GM23338 (cell line): Measurements from ENCODE around the gene GPR151. TPM values are rescaled to one million over a fixed set of nuclear protein-coding genes. Genes with fewer than 3 reads are reported as not detected.

Source experiments
- ATAC-seq: fragments of 200-7000 bp; cut with Tn5 transposase; 3 replicates; pipeline ENCODE4 v1.9.1; 2020
- DNase-seq: peaks from one replicate; pipeline ENCODE4 v3.0.0-alpha.2; 2015; ENCODE audit warnings: low spot score
- H2AFZ ChIP-seq: fragments of 200-600 bp; sonication (generic); 2 replicates; pipeline ENCODE4 v1.8.0; 2016; ENCODE audit warnings: antibody characterized with exemption, mild to moderate bottlenecking, moderate library complexity
- H3F3A ChIP-seq: fragments of 200-600 bp; sonication (generic); replicated peaks from 2 replicates; pipeline ENCODE4 v1.8.0; 2017; ENCODE audit warnings: antibody characterized with exemption, mixed run types, low read depth
- H3K27ac ChIP-seq: fragments of 200-600 bp; sonication (generic); 2 replicates; pipeline ENCODE4 v1.6.1; 2016; ENCODE audit warnings: low read depth
- H3K27me3 ChIP-seq: fragments of 200-600 bp; sonication (generic); 2 replicates; pipeline ENCODE4 v1.8.0; 2016; ENCODE audit warnings: mild to moderate bottlenecking, mixed run types, moderate library complexity; ENCODE audit not compliant: insufficient read depth
- H3K36me3 ChIP-seq: fragments of 200-600 bp; sonication (generic); 2 replicates; pipeline ENCODE4 v1.8.0; 2016; ENCODE audit warnings: mild to moderate bottlenecking; ENCODE audit not compliant: insufficient read depth
- H3K4me1 ChIP-seq: fragments of 200-600 bp; sonication (generic); 2 replicates; pipeline ENCODE4 v1.8.0; 2016; ENCODE audit warnings: mild to moderate bottlenecking, moderate library complexity; ENCODE audit not compliant: insufficient read depth
- H3K4me2 ChIP-seq: fragments of 200-600 bp; sonication (generic); 2 replicates; pipeline ENCODE4 v1.7.1; 2017; ENCODE audit warnings: mixed run types
- H3K4me3 ChIP-seq: fragments of 200-600 bp; sonication (generic); 2 replicates; pipeline ENCODE4 v1.6.1; 2016; ENCODE audit warnings: mixed run types
- H3K79me2 ChIP-seq: fragments of 200-600 bp; sonication (generic); replicated peaks from 2 replicates; pipeline ENCODE4 v1.8.0; 2017; ENCODE audit warnings: mild to moderate bottlenecking; ENCODE audit not compliant: insufficient read depth
- H3K9me2 ChIP-seq: fragments of 200-600 bp; sonication (generic); 2 replicates; pipeline ENCODE4 v1.8.0; 2017; ENCODE audit not compliant: insufficient read depth
- H4K20me1 ChIP-seq: fragments of 200-600 bp; sonication (generic); replicated peaks from 2 replicates; pipeline ENCODE4 v1.8.0; 2017; ENCODE audit warnings: mild to moderate bottlenecking; ENCODE audit not compliant: insufficient read depth
- H3K27ac Mint-ChIP-seq: 2 replicates; pipeline ENCODE4 v1.8.0; 2020; ENCODE audit warnings: inconsistent platforms, mild to moderate bottlenecking, moderate library complexity, mixed read lengths
- H3K27me3 Mint-ChIP-seq: 3 replicates; pipeline ENCODE4 v1.8.0; 2022; ENCODE audit warnings: low read depth, mild to moderate bottlenecking, moderate library complexity, mixed read lengths, inconsistent platforms; ENCODE audit not compliant: insufficient read depth, poor library complexity
- H3K36me3 Mint-ChIP-seq: 3 replicates; pipeline ENCODE4 v1.8.0; 2021; ENCODE audit warnings: low read depth, mild to moderate bottlenecking, inconsistent platforms, moderate library complexity, mixed read lengths
- H3K4me1 Mint-ChIP-seq: 3 replicates; pipeline ENCODE4 v1.8.0; 2020; ENCODE audit warnings: mild to moderate bottlenecking, inconsistent platforms, mixed read lengths
- H3K4me3 Mint-ChIP-seq: 3 replicates; pipeline ENCODE4 v1.8.0; 2021; ENCODE audit warnings: moderate library complexity, mild to moderate bottlenecking, inconsistent platforms, mixed read lengths
- H3K9me3 Mint-ChIP-seq: 3 replicates; pipeline ENCODE4 v1.8.0; 2020; ENCODE audit warnings: moderate library complexity, mild to moderate bottlenecking, inconsistent platforms, mixed read lengths
- EZH2 ChIP-seq: fragments of 200-600 bp; sonication (generic); IDR thresholded peaks from one replicate; pipeline ENCODE4 v1.8.0; 2017; ENCODE audit warnings: antibody characterized with exemption, mild to moderate bottlenecking, low read depth; ENCODE audit not compliant: unreplicated experiment
- EZH2phosphoT487 ChIP-seq: fragments of 200-600 bp; sonication (generic); IDR thresholded peaks from one replicate; pipeline ENCODE4 v1.8.1; 2018; ENCODE audit warnings: antibody characterized with exemption; ENCODE audit not compliant: unreplicated experiment
- JUNB ChIP-seq: IDR thresholded peaks from one replicate; pipeline ENCODE4 v1.6.1; 2016; ENCODE audit warnings: antibody characterized with exemption; ENCODE audit not compliant: unreplicated experiment
- NANOG ChIP-seq: IDR thresholded peaks from 2 replicates; pipeline ENCODE4 v1.6.1; 2016; ENCODE audit warnings: antibody characterized with exemption, borderline replicate concordance
- REST ChIP-seq: IDR thresholded peaks from one replicate; pipeline ENCODE4 v1.6.1; 2018; ENCODE audit warnings: antibody characterized with exemption; ENCODE audit not compliant: unreplicated experiment
- STAT1 ChIP-seq: IDR thresholded peaks from one replicate; pipeline ENCODE4 v1.6.1; 2016; ENCODE audit warnings: antibody characterized with exemption; ENCODE audit not compliant: unreplicated experiment
- ZNF114 ChIP-seq: fragments of 250-450 bp; sonication (Bioruptor Pico); IDR thresholded peaks from 2 replicates; pipeline ENCODE4 v1.5.0; 2020; ENCODE audit warnings: mild to moderate bottlenecking, moderate library complexity
- ZNF331 ChIP-seq: fragments of 250-450 bp; sonication (Bioruptor Pico); IDR thresholded peaks from 2 replicates; pipeline ENCODE4 v1.5.0; 2020; ENCODE audit warnings: low read depth, mild to moderate bottlenecking, moderate library complexity
- polyA plus RNA-seq: library from polyadenylated mRNA; unstranded; fragments of >200 nt; fragmentation: Nextera tagmentation; extraction: Ambion mirVana; gene quantifications from 2 replicates; pipeline ENCODE4 v1.2.1, GENCODE V29; 2016
- total RNA-seq: library from RNA; depleted of rRNA; stranded (reverse); fragments of >200 nt; shearing (Covaris generic); gene quantifications from 2 replicates; pipeline ENCODE4 v1.2.3, GENCODE V29; 2014
- TF ChIP-seq, protein P1 (sequence below): fragments of 250-450 bp; sonication (Bioruptor Pico); IDR thresholded peaks from 2 replicates; pipeline ENCODE4 v1.5.0; 2020; ENCODE audit warnings: mild to moderate bottlenecking, moderate library complexity

Gene GPR151
- total and polyA plus RNA-seq, 2 experiments from 2014 or later: not detected

DNA sequence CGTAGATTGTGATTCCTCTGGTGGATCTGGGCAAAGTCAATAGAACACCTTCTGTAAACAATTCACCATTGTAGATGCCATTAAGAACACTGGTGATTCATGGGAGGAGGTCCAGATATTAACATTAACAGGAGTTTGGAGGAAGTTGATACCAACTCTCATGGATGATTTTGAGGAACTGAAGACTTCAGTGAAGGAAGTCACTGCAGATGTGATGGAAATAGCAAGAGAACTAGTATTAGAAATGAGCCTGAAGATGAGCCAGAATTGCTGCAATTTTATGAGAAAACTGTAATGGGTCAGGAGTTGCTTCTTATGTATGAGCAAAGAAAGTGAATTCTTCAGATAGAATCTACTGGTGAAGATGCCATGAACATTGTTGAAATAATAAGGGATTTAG lies 41.9 kb downstream of the GPR151 start (continued):
- TF ChIP-seq, protein P1, sequence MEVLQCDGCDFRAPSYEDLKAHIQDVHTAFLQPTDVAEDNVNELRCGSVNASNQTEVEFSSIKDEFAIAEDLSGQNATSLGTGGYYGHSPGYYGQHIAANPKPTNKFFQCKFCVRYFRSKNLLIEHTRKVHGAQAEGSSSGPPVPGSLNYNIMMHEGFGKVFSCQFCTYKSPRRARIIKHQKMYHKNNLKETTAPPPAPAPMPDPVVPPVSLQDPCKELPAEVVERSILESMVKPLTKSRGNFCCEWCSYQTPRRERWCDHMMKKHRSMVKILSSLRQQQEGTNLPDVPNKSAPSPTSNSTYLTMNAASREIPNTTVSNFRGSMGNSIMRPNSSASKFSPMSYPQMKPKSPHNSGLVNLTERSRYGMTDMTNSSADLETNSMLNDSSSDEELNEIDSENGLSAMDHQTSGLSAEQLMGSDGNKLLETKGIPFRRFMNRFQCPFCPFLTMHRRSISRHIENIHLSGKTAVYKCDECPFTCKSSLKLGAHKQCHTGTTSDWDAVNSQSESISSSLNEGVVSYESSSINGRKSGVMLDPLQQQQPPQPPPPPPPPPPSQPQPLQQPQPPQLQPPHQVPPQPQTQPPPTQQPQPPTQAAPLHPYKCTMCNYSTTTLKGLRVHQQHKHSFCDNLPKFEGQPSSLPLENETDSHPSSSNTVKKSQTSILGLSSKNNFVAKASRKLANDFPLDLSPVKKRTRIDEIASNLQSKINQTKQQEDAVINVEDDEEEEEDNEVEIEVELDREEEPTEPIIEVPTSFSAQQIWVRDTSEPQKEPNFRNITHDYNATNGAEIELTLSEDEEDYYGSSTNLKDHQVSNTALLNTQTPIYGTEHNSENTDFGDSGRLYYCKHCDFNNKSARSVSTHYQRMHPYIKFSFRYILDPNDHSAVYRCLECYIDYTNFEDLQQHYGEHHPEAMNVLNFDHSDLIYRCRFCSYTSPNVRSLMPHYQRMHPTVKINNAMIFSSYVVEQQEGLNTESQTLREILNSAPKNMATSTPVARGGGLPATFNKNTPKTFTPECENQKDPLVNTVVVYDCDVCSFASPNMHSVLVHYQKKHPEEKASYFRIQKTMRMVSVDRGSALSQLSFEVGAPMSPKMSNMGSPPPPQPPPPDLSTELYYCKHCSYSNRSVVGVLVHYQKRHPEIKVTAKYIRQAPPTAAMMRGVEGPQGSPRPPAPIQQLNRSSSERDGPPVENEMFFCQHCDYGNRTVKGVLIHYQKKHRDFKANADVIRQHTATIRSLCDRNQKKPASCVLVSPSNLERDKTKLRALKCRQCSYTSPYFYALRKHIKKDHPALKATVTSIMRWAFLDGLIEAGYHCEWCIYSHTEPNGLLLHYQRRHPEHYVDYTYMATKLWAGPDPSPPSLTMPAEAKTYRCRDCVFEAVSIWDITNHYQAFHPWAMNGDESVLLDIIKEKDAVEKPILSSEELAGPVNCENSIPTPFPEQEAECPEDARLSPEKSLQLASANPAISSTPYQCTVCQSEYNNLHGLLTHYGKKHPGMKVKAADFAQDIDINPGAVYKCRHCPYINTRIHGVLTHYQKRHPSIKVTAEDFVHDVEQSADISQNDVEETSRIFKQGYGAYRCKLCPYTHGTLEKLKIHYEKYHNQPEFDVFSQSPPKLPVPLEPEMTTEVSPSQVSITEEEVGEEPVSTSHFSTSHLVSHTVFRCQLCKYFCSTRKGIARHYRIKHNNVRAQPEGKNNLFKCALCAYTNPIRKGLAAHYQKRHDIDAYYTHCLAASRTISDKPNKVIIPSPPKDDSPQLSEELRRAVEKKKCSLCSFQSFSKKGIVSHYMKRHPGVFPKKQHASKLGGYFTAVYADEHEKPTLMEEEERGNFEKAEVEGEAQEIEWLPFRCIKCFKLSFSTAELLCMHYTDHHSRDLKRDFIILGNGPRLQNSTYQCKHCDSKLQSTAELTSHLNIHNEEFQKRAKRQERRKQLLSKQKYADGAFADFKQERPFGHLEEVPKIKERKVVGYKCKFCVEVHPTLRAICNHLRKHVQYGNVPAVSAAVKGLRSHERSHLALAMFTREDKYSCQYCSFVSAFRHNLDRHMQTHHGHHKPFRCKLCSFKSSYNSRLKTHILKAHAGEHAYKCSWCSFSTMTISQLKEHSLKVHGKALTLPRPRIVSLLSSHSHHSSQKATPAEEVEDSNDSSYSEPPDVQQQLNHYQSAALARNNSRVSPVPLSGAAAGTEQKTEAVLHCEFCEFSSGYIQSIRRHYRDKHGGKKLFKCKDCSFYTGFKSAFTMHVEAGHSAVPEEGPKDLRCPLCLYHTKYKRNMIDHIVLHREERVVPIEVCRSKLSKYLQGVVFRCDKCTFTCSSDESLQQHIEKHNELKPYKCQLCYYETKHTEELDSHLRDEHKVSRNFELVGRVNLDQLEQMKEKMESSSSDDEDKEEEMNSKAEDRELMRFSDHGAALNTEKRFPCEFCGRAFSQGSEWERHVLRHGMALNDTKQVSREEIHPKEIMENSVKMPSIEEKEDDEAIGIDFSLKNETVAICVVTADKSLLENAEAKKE: no peak
- TF ChIP-seq STAT1: no peak
- no peak for TF ChIP-seq ZNF331
- TF ChIP-seq EZH2: no peak
- no peak for TF ChIP-seq EZH2phosphoT487
- no peak for TF ChIP-seq NANOG
- no peak for TF ChIP-seq JUNB

DNA sequence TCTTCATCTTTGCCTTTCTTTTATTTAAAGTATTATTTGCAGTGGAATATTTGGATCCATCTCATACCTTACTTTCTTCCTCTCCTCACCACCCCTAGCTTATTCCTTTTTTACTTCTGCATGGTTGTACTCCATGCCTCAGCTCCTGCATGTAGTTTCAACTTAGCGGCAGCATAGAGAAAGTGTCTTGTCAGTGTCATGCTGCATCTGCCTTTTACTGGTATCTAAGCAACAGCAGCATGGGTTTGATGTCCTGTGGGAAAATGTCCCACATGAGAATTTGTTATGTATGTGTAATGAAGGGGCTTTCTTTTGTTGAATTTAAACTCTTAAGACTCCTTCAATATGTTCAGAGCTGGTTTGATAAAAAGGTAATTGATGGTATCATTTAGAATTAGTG lies 48.2 kb downstream of the GPR151 start:
- Histone ChIP-seq H3F3A (no peaks in the 10 kb centered on the region), H3K4me2 (no peak overlapping the region), H3K79me2 (peaks cover 59% of the 10 kb centered on the region), H3K36me3 (peaks cover 59% of the 10 kb centered on the region), H3K4me3 (no peak overlapping the region), H2AFZ (no peak overlapping the region), H3K27me3 (no peaks in the 10 kb centered on the region), H3K4me1 (no peaks in the 10 kb centered on the region), H3K9me2 (no peaks in the 10 kb centered on the region), H4K20me1 (peaks cover 25% of the 10 kb centered on the region), H3K27ac (no peak overlapping the region)
- Mint-ChIP-seq H3K27me3 (no peaks in the 10 kb centered on the region), H3K4me3 (no peak overlapping the region), H3K4me1 (peaks cover 3% of the 10 kb centered on the region; the same call in 1 of the 3 replicates), H3K9me3 (no peaks in the 10 kb centered on the region), H3K27ac (peak overlapping the region; percentile 56), H3K36me3 (peaks cover 64% of the 10 kb centered on the region)
- ATAC-seq (no peak), DNase-seq (no peak)
- TF ChIP-seq NANOG: no peak
- TF ChIP-seq ZNF114 (CRISPR knock-in tag): no peak
- TF ChIP-seq REST: no peak
- TF ChIP-seq EZH2: no peak
- TF ChIP-seq JUNB: no peak
- no peak for TF ChIP-seq EZH2phosphoT487
